MM.1S (cell line): ENCODE measurements around the gene C9orf152.
A peak's percentile ranks its signal among the peaks of the same experiment; 100 is the strongest.
"Not testable (repeated sequence)": the region's sequence is repeated elsewhere in the genome, so short reads cannot be mapped to it uniquely, and the experiment has no call there.

Source experiments
- DNase-seq: peaks from one replicate; pipeline ENCODE4 v3.0.0-alpha.2; 2015
- H2AFZ ChIP-seq: fragments of 300-600 bp; sonication (generic); 2 replicates; pipeline ENCODE4 v1.6.0; 2016; ENCODE audit warnings: antibody characterized with exemption, low read length
- H3F3A ChIP-seq: fragments of 300-600 bp; sonication (generic); 2 replicates; pipeline ENCODE4 v1.6.1; 2016; ENCODE audit warnings: mild to moderate bottlenecking, antibody characterized with exemption, low read length, moderate library complexity, mixed read lengths; ENCODE audit not compliant: insufficient read depth
- H3K27ac ChIP-seq: fragments of 300-600 bp; sonication (generic); 2 replicates; pipeline ENCODE4 v1.5.1; 2016; ENCODE audit warnings: mild to moderate bottlenecking, low read length
- H3K27me3 ChIP-seq: fragments of 300-600 bp; sonication (generic); replicated peaks from 2 replicates; pipeline ENCODE4 v1.6.0; 2016; ENCODE audit warnings: low read length; ENCODE audit not compliant: insufficient read depth
- H3K36me3 ChIP-seq: fragments of 300-600 bp; sonication (generic); replicated peaks from 2 replicates; pipeline ENCODE4 v1.6.1; 2016; ENCODE audit warnings: mild to moderate bottlenecking, low read length, mixed read lengths; ENCODE audit not compliant: insufficient read depth
- H3K4me1 ChIP-seq: fragments of 300-600 bp; sonication (generic); 2 replicates; pipeline ENCODE4 v1.6.1; 2016; ENCODE audit warnings: low read length, mixed read lengths
- H3K4me2 ChIP-seq: fragments of 300-600 bp; sonication (generic); 2 replicates; pipeline ENCODE4 v1.6.0; 2016; ENCODE audit warnings: low read depth, low read length
- H3K4me3 ChIP-seq: fragments of 300-600 bp; sonication (generic); 2 replicates; pipeline ENCODE4 v1.5.1; 2016; ENCODE audit warnings: low read length, mixed read lengths
- H3K79me2 ChIP-seq: fragments of 300-600 bp; sonication (generic); 2 replicates; pipeline ENCODE4 v1.6.1; 2016; ENCODE audit warnings: mixed run types, low read length, mixed read lengths
- H3K9ac ChIP-seq: fragments of 300-600 bp; sonication (generic); 2 replicates; pipeline ENCODE4 v1.6.1; 2016; ENCODE audit warnings: low read length, mixed read lengths
- H3K9me2 ChIP-seq: fragments of 300-600 bp; sonication (generic); replicated peaks from 2 replicates; pipeline ENCODE4 v1.6.1; 2016; ENCODE audit warnings: mild to moderate bottlenecking, low read length, mixed read lengths; ENCODE audit not compliant: insufficient read depth
- H3K9me3 ChIP-seq: fragments of 300-600 bp; sonication (generic); replicated peaks from 2 replicates; pipeline ENCODE4 v1.6.1; 2016; ENCODE audit warnings: mild to moderate bottlenecking, low read length, mixed read lengths; ENCODE audit not compliant: insufficient read depth
- H4K20me1 ChIP-seq: fragments of 300-600 bp; sonication (generic); 2 replicates; pipeline ENCODE4 v1.6.1; 2016; ENCODE audit warnings: mild to moderate bottlenecking, low read length, moderate library complexity, mixed read lengths; ENCODE audit not compliant: insufficient read depth
- CTCF ChIP-seq: fragments of 300-600 bp; sonication (generic); IDR thresholded peaks from 2 replicates; pipeline ENCODE4 v1.5.1; 2016; ENCODE audit warnings: antibody characterized with exemption, low read length, mixed read lengths
- EZH2 ChIP-seq: fragments of 300-600 bp; sonication (generic); optimal IDR thresholded peaks from 2 replicates; pipeline ENCODE3; 2017; ENCODE audit warnings: low read depth, mild to moderate bottlenecking, antibody characterized with exemption, low read length, mixed read lengths
- EZH2phosphoT487 ChIP-seq: fragments of 300-600 bp; sonication (generic); IDR thresholded peaks from 2 replicates; pipeline ENCODE4 v1.6.1; 2018; ENCODE audit warnings: antibody characterized with exemption, low read length

Gene C9orf152

GRCh38 chr9:110213413-110214044, 5.6 kb upstream of the C9orf152 start:
- Histone ChIP-seq H3K27ac (no peak overlapping the region), H3K9me2 (no peaks in the 10 kb centered on the region), H3K36me3 (no peaks in the 10 kb centered on the region), H3K79me2 (no peaks in the 10 kb centered on the region), H2AFZ (no peak overlapping the region), H3K4me2 (peak overlapping the region; percentile 62), H3K27me3 (no peaks in the 10 kb centered on the region), H3K4me3 (no peak overlapping the region), H3F3A (peaks cover 7% of the 10 kb centered on the region; the same call in 1 of the 2 replicates), H3K9ac (no peak overlapping the region), H3K4me1 (peaks cover 30% of the 10 kb centered on the region), H3K9me3 (no peaks in the 10 kb centered on the region), H4K20me1 (no peaks in the 10 kb centered on the region)
- DNase-seq, result no peak
- TF ChIP-seq EZH2 (no peak), CTCF (no peak), EZH2phosphoT487 (no peak)

GRCh38 chr9:110207071-110207641, 803 bp downstream of the C9orf152 start:
- Histone ChIP-seq H3K27me3 (no peaks in the 10 kb centered on the region), H3K9me3 (no peaks in the 10 kb centered on the region), H3K9me2 (no peaks in the 10 kb centered on the region), H3K4me2 (no peak overlapping the region), H3K27ac (no peak overlapping the region), H3K4me3 (no peak overlapping the region), H3F3A (no peaks in the 10 kb centered on the region), H4K20me1 (no peaks in the 10 kb centered on the region), H3K4me1 (no peaks in the 10 kb centered on the region), H2AFZ (no peak overlapping the region), H3K79me2 (no peaks in the 10 kb centered on the region), H3K9ac (no peak overlapping the region), H3K36me3 (no peaks in the 10 kb centered on the region)
- TF ChIP-seq EZH2, result no peak
- no peak for TF ChIP-seq CTCF
- no peak for TF ChIP-seq EZH2phosphoT487
- no peak for DNase-seq

GRCh38 chr9:110206389-110206788, 1.6 kb downstream of the C9orf152 start:
- TF ChIP-seq EZH2phosphoT487, result no peak
- TF ChIP-seq EZH2, result no peak
- TF ChIP-seq CTCF, result no peak
- H4K20me1 ChIP-seq, result no peaks in the 10 kb centered on the region
- H3K9me2 ChIP-seq, result no peaks in the 10 kb centered on the region
- H3K4me2 ChIP-seq, result no peak overlapping the region
- no peaks in the 10 kb centered on the region for H3K9me3 ChIP-seq
- H3K27me3 ChIP-seq, result no peaks in the 10 kb centered on the region
- H3K27ac ChIP-seq, result no peak overlapping the region
- H3K4me1 ChIP-seq, result no peaks in the 10 kb centered on the region
- DNase-seq, result no peak
- no peaks in the 10 kb centered on the region for H3K36me3 ChIP-seq
- H3K9ac ChIP-seq, result no peak overlapping the region
- no peaks in the 10 kb centered on the region for H3F3A ChIP-seq
- H2AFZ ChIP-seq, result no peak overlapping the region
- H3K4me3 ChIP-seq, result no peak overlapping the region
- H3K79me2 ChIP-seq, result no peaks in the 10 kb centered on the region

- not testable (repeated sequence) for H3K9me2 ChIP-seq, H3K4me2 ChIP-seq, DNase-seq, H3K4me3 ChIP-seq, H3K9me3 ChIP-seq, H3K9ac ChIP-seq, H3K27ac ChIP-seq, H3K36me3 ChIP-seq, H3K79me2 ChIP-seq, H2AFZ ChIP-seq, H3F3A ChIP-seq, H4K20me1 ChIP-seq, H3K27me3 ChIP-seq, H3K4me1 ChIP-seq
These were observed 2.3 kb downstream of the C9orf152 start for GRCh38 chr9:110205612-110206011.
